NCI-H187 treated with DMSO at 0.1 percent for 48 hours (cell line): ENCODE data around the gene PTRHD1.

Experiments used
- DNase-seq: peaks from one replicate; lab custom pipeline; 2025; lab: John Stamatoyannopoulos, UW

PTRHD1 gene

GRCh38 chr2:24830351-24830750 is 37.2 kb upstream of the PTRHD1 start:
- no peak for DNase-seq

DNA sequence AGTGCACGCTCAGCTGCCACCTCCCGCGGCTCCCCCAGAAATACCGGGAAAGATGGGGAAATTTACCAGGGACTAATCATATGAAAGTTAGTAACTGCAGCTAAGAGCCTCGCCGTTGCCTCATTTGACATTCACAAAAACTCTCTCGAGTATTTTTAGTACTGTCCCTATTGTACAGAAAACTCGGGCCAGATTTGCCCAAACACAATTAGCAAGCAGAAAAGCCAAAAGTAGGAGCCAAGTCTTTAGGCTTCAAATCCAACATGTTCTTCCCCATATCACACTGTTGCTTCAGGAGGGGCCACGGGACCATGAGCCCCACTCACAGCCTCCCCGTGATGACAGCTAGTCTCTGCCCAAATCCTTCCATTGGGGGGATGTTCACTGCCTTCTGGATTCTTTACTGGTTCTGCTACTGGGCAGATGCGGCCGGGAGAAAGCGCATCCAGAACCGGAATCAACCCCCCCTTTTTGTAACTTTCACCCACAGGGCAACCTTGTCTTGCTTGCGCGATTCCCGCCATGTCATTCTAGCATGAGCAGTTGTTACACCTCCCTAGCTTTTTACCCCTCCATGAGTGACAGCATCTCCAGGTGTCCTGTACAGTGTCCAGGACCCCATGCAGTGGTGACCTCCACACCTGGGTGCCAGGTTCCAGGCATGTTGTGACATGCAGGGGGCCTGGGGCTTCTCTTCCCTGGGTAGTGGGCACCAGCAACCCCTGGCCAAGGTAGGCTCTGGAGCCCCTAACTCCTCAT is 35.2 kb upstream of the PTRHD1 start:
- DNase-seq: no peak

- DNase-seq: peak; percentile 32
Observed at GRCh38 chr2:24827321-24828237, 34.4 kb upstream of the PTRHD1 start.

DNA sequence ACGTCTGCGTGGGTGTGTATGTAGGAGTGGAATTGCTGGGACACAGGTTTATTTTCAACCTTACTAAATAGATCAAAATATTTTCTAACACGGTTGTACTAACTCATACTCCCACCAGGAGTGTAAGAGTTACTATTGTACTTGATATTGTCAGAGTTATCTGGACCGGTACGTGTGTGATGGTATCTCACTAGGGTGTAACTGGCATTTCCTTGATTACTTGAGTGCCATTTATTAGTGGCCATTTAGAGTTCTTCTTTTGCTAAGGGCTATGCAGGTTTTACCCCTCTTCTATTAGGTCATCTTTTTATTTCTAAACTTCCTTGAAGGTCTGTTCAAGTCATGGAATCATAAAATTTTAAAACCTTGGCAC is 33.6 kb upstream of the PTRHD1 start:
- no peak for DNase-seq

DNA sequence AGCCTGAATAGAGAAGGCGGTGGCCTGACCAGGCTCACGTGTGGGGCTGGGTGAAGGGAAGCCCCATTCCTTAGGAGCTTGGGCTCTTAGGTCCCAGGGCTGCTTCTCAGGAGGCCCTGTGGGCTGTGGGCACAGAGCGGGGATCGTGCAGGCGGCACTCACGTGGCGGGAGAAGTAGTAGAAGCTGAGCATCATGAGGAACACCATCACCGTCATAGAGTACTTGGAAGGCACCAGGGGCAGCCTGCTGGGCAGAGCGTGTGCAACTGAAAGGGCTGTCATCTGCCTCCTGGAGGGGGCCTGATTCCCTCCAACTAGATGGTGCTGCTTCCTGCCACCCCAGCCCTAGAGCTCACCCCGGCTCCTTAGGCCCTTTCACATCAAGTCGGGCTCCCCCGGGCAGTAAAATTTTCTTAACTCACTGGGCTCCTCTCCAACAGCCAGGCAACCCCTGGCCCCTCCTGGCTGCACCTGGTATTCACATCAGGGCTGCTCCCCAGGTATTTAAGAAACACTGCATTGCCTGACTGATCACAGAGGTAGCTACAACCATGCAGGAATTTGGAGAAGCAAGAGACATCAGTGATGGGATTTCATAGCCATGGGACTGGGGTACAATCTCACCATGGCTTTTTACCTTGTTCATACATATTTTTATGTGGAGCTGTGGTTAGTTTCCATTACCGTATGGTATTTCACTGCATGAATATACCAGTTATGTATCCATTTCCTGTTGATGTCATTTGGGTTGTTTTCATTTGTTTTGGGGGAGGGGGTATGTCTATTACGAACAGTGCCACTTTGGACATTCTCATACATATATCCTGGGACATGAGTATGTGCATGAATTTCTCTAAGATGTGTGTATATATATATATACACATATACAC is 32.9 kb upstream of the PTRHD1 start:
- DNase-seq: no peak

DNA sequence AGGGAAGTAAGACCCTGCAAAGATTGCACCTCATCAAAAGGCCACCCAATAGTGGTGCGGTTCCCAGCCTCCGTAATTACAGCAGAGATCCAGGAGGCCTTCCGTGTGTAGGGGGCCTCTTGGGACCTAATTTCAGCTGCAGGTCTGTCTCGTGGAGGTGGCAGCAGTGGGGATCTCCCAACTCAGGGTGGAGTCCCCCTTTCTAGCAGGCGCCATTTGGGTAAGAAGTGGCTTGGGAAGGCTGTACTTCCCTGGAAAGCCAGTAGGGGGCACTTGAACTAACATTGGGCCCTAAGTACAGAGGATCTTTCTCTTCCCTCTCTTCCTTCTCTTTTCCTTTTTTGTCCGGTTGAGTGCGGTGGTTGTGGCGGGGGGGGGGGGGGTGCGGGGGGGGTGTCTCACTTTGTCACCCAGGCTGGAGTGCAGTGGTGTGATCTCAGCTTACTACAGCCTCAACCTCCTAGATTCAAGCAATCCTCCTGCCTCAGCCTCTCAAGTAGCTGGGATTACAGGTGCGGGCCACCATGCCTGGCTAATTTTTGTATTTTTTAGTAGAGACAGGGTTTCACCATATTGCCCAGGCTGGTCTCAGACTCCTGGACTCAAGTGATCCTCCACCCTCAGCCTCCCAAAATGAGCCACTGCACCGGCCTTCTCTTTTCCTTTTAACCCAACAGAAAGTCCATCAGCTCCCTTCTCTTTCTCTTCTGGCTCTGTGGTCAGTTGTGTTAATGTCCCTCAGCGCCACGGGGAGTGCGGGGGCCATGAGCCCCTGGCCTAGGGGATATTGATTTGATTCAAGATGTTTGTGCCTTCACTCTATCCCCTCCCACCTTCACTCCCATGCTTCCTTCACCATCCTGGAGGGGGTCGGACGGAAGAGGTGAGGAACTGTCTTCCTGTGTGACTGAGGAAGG is 32.0 kb upstream of the PTRHD1 start:
- no peak for DNase-seq

- no peak for DNase-seq
Observed at GRCh38 chr2:24824071-24824588, 30.9 kb upstream of the PTRHD1 start.

DNA sequence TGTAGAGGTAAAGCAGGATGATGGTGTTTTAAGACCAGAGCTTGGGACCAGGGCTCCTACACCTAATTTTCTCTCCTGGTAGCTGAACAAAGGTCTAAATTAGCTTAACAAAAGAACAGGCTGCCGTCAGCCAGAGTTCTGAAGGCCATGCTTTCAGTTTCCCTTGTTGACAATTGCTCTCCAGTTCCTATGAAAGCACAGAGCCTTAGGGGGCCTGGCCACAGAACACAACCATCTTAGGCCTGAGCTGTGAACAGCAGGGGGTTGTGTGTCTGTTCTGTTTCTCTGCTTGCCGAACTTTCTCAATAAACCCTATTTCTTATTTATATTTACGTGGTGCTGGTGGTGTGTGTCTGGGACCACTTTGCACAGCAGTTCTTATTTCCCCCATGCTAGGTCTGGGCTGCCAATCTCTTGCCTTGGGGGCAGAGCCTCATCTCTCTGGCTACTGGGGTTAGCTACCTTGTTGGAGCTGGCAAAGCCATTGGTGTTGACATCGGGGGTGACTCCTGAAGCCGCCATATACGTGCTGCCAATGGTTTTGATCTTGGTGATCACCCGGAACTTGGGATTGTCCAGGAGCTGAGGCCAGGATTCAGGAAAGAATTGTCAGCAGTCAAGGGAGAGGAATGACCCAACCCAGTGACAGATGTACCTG is 29.0 kb upstream of the PTRHD1 start:
- no peak for DNase-seq

GRCh38 chr2:24821433-24821891 is 28.3 kb upstream of the PTRHD1 start:
- no peak for DNase-seq

DNA sequence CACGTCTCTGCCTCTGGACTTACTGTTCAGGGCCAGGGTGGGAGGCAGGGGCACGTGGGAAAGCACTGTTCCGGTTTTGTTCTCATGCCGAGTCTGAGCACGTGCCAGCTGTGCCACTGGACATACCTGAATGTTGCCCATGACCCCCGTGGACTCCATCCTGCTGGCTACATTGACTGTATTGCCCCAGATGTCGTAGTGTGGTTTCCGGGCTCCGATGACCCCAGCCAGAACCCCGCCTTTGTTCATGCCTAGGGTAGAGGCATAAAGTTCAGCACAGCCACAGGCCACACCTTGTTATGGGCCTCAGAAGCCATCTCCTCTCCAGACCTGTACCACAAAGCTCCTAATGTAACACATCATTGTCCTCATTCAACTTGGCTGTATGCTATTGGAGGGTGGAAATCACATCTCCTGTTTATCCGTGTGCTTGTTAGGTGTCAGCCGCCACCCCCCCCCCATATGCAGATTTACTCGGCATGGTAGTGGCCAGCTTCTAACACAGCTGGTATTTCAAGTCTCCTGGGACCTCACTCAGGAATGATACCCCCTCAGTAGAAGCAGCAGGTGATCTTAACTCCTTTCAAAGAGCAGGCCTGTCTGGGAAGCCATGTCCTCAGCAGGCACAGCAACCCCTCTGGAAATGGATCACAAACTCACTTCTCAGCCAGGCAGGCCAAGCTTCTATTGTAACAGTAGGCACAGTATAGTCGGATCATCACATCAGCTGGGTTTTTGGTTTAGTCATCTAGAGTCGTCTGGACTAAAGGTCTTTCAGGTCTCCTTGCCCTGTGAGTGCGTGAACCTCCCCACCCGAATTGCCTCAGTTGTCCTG is 27.6 kb upstream of the PTRHD1 start:
- DNase-seq: no peak

- DNase-seq: no peak
Observed at GRCh38 chr2:24820175-24820513, 27.0 kb upstream of the PTRHD1 start.

GRCh38 chr2:24819442-24820174 is 26.4 kb upstream of the PTRHD1 start:
- DNase-seq: no peak

- DNase-seq: no peak
Observed at GRCh38 chr2:24818721-24819167, 25.6 kb upstream of the PTRHD1 start.

- DNase-seq: no peak
Observed at GRCh38 chr2:24816884-24817283, 23.7 kb upstream of the PTRHD1 start.

- DNase-seq: no peak
Observed at GRCh38 chr2:24816404-24816803, 23.2 kb upstream of the PTRHD1 start.

DNA sequence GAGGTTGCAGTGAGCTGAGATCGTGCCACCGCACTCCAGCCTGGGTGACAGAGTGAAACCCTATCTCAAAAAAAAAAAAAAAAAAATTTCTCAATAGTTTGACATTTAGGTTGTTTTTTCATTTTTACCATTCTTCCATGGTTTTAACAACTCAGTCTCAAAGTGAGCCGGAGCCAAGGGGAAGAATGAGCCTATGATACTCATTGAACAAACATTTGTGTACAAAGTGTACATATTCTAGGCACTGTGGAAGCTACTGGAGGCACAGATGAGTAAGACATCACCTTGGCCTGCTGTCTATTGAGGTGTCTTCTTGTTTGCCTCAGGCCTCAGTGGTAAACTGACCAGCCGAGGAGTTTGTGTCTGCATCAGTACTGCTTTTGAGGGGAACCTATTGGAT is 22.0 kb upstream of the PTRHD1 start:
- DNase-seq: no peak

GRCh38 chr2:24814516-24814915 is 21.3 kb upstream of the PTRHD1 start:
- DNase-seq: no peak

- no peak for DNase-seq
Observed at GRCh38 chr2:24813691-24814137, 20.5 kb upstream of the PTRHD1 start.
